Hepatocyte (in vitro differentiated cells): ENCODE results near the gene ANO2.

Experiments
- EZH2 ChIP-seq: fragments of 200-600 bp; sonication (generic); IDR thresholded peaks from 2 replicates; pipeline ENCODE4 v1.6.1; 2016; ENCODE audit warnings: antibody characterized with exemption, mild to moderate bottlenecking, borderline replicate concordance
- EZH2phosphoT487 ChIP-seq: fragments of 200-600 bp; sonication (generic); IDR thresholded peaks from one replicate; pipeline ENCODE4 v1.6.1; 2018; ENCODE audit warnings: antibody characterized with exemption, mild to moderate bottlenecking, low read depth, moderate library complexity; ENCODE audit not compliant: unreplicated experiment, severe bottlenecking
- TF ChIP-seq, protein P1 (sequence below): fragments of 200-600 bp; sonication (generic); IDR thresholded peaks from 2 replicates; pipeline ENCODE4 v1.5.1; 2016; ENCODE audit warnings: antibody characterized with exemption, mild to moderate bottlenecking; ENCODE audit not compliant: poor library complexity

DNA sequence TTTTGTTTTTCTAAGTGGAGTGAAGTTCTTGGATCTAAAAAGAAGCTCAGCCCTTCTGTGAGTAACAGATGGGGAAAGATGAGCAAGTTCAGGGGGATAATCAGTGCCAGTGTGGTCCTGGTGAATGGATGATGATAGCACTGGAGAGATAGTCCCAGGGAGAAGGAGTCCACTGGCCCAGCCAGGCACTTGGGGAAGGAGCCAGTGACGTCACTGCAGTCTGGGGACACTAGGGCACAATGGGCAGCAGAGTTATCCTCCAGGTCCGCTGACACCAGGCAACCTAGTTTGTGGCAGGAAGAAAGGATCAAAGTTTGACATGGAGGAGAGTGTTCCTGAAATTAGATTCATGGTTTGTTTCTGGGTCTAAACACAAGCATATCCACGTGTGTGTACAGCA, 411.7 kb downstream of the ANO2 start:
- TF ChIP-seq, protein P1, sequence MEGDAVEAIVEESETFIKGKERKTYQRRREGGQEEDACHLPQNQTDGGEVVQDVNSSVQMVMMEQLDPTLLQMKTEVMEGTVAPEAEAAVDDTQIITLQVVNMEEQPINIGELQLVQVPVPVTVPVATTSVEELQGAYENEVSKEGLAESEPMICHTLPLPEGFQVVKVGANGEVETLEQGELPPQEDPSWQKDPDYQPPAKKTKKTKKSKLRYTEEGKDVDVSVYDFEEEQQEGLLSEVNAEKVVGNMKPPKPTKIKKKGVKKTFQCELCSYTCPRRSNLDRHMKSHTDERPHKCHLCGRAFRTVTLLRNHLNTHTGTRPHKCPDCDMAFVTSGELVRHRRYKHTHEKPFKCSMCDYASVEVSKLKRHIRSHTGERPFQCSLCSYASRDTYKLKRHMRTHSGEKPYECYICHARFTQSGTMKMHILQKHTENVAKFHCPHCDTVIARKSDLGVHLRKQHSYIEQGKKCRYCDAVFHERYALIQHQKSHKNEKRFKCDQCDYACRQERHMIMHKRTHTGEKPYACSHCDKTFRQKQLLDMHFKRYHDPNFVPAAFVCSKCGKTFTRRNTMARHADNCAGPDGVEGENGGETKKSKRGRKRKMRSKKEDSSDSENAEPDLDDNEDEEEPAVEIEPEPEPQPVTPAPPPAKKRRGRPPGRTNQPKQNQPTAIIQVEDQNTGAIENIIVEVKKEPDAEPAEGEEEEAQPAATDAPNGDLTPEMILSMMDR: no peak
- TF ChIP-seq EZH2 (no peak), EZH2phosphoT487 (no peak)
